ENCODE data around the gene CASP14. TPM values are rescaled to one million over a fixed set of nuclear protein-coding genes. Genes with fewer than 3 reads are reported as not detected.
"Not testable (repeated sequence)": the region's sequence is repeated elsewhere in the genome, so short reads cannot be mapped to it uniquely, and the experiment has no call there.

Gene CASP14
- polyA plus RNA-seq, 4 donors: 0.03 to 0.06 TPM; not detected in 2

GRCh38 chr19:15062036-15062435 is 12.8 kb downstream of the CASP14 start:
- DNase-seq (ENCODE audit: low read depth in 4 of 4, low spot score in 3 of 4): no peak

GRCh38 chr19:15070386-15070785 is 21.1 kb downstream of the CASP14 start:
- not testable (repeated sequence) for DNase-seq (ENCODE audit: low read depth in 4 of 4, low spot score in 3 of 4)

- no peak for DNase-seq (ENCODE audit: low read depth in 4 of 4, low spot score in 3 of 4)
Observed at GRCh38 chr19:15072930-15073647, 23.8 kb downstream of the CASP14 start.

GRCh38 chr19:15074371-15074770 is 25.1 kb downstream of the CASP14 start:
- no peak for DNase-seq (ENCODE audit: low read depth in 4 of 4, low spot score in 3 of 4)

GRCh38 chr19:15075806-15076205 is 26.5 kb downstream of the CASP14 start:
- no peak for DNase-seq (ENCODE audit: low read depth in 4 of 4, low spot score in 3 of 4)

GRCh38 chr19:15080002-15080401 is 30.7 kb downstream of the CASP14 start:
- not testable (repeated sequence) for DNase-seq (ENCODE audit: low read depth in 4 of 4, low spot score in 3 of 4)

- DNase-seq (ENCODE audit: low read depth in 4 of 4, low spot score in 3 of 4): no peak
Observed at GRCh38 chr19:15081911-15082310, 32.6 kb downstream of the CASP14 start, which contains the start of gene OR1I1. OR1I1 (plus strand) TSS chr19:15082211; CDS start chr19:15087066, 4,855 bp downstream.

- DNase-seq (ENCODE audit: low read depth in 4 of 4, low spot score in 3 of 4): no peak
Observed at GRCh38 chr19:15087182-15087581, 37.9 kb downstream of the CASP14 start.

GRCh38 chr19:15091918-15092753 is 42.9 kb downstream of the CASP14 start:
- peak in 3 of 4 donors; percentile 53 to 67 (median 60) for DNase-seq (ENCODE audit: low read depth in 4 of 4, low spot score in 3 of 4)

GRCh38 chr19:15093001-15093400 is 43.7 kb downstream of the CASP14 start:
- DNase-seq (ENCODE audit: low read depth in 4 of 4, low spot score in 3 of 4): no peak

GRCh38 chr19:15096223-15096622 is 46.9 kb downstream of the CASP14 start:
- no peak for DNase-seq (ENCODE audit: low read depth in 4 of 4, low spot score in 3 of 4)

- not testable (repeated sequence) for DNase-seq (ENCODE audit: low read depth in 4 of 4, low spot score in 3 of 4)
Observed at GRCh38 chr19:15097980-15098379, 48.7 kb downstream of the CASP14 start.

GRCh38 chr19:15098460-15098859 is 49.2 kb downstream of the CASP14 start:
- DNase-seq (ENCODE audit: low read depth in 4 of 4, low spot score in 3 of 4): no peak

- no peak for DNase-seq (ENCODE audit: low read depth in 4 of 4, low spot score in 3 of 4)
Observed at GRCh38 chr19:15099017-15099582, 49.8 kb downstream of the CASP14 start.

GRCh38 chr19:15101479-15102082 is 52.3 kb downstream of the CASP14 start:
- DNase-seq (ENCODE audit: low read depth in 4 of 4, low spot score in 3 of 4): no peak

- no peak for DNase-seq (ENCODE audit: low read depth in 4 of 4, low spot score in 3 of 4)
Observed at GRCh38 chr19:15104003-15104402, 54.7 kb downstream of the CASP14 start.

- no peak for DNase-seq (ENCODE audit: low read depth in 4 of 4, low spot score in 3 of 4)
Observed at GRCh38 chr19:15104411-15104810, 55.1 kb downstream of the CASP14 start.

GRCh38 chr19:15105044-15105443 is 55.8 kb downstream of the CASP14 start:
- DNase-seq (ENCODE audit: low read depth in 4 of 4, low spot score in 3 of 4): no peak

- DNase-seq (ENCODE audit: low read depth in 4 of 4, low spot score in 3 of 4): peak in 2 of 4 donors; percentile 47 to 56
Observed at GRCh38 chr19:15107061-15108010, 58.1 kb downstream of the CASP14 start, which contains the start of gene SYDE1. SYDE1 (plus strand) TSS chr19:15107401; CDS start chr19:15107434, 33 bp downstream.

Data from right renal pelvis (tissue), 4 donors.